Astrocyte (in vitro differentiated cells and primary cell): ENCODE data around the gene PWP1. TPM values are rescaled to one million over a fixed set of nuclear protein-coding genes. Genes with fewer than 3 reads are reported as not detected.

Source experiments
- DNase-seq: peaks from one replicate; pipeline ENCODE4 v3.0.0-alpha.2; 2010; ENCODE audit warnings: low read depth
- FAIRE-seq: peaks from 2 replicates; lab custom pipeline; 2011; peaks lifted over from hg19 to GRCh38; lab: Jason Lieb, UNC
- H2AFZ ChIP-seq: 2 replicates; pipeline ENCODE4 v1.6.0; 2012; ENCODE audit warnings: low read depth, low read length, inconsistent platforms
- H3K27ac ChIP-seq: 2 replicates; pipeline ENCODE4 v1.5.1; 2011; ENCODE audit warnings: low read depth, low read length, inconsistent platforms
- H3K27me3 ChIP-seq: 2 replicates; pipeline ENCODE4 v1.6.0; 2011; ENCODE audit warnings: low read length, inconsistent platforms; ENCODE audit not compliant: insufficient read depth
- H3K36me3 ChIP-seq: 2 replicates; pipeline ENCODE4 v1.5.1; 2011; ENCODE audit warnings: low read length, inconsistent platforms; ENCODE audit not compliant: insufficient read depth
- H3K4me1 ChIP-seq: 2 replicates; pipeline ENCODE4 v1.5.1; 2011; ENCODE audit warnings: low read length, inconsistent platforms; ENCODE audit not compliant: insufficient read depth
- H3K4me2 ChIP-seq: 2 replicates; pipeline ENCODE4 v1.6.0; 2012; ENCODE audit warnings: low read length, inconsistent platforms
- H3K4me3 ChIP-seq: 2 replicates; pipeline ENCODE4 v1.5.1; 2011; ENCODE audit warnings: low read depth, mild to moderate bottlenecking, low read length, inconsistent platforms; ENCODE audit not compliant: insufficient read depth
- H3K79me2 ChIP-seq: 2 replicates; pipeline ENCODE4 v1.6.0; 2012; ENCODE audit warnings: mild to moderate bottlenecking, low read length, inconsistent platforms; ENCODE audit not compliant: insufficient read depth
- H3K9ac ChIP-seq: 2 replicates; pipeline ENCODE4 v1.6.0; 2012; ENCODE audit warnings: mild to moderate bottlenecking, low read length, inconsistent platforms
- H3K9me3 ChIP-seq: 2 replicates; pipeline ENCODE4 v1.5.1; 2012; ENCODE audit warnings: low read depth, mild to moderate bottlenecking, low read length, inconsistent platforms; ENCODE audit not compliant: insufficient read depth
- H4K20me1 ChIP-seq: 2 replicates; pipeline ENCODE4 v1.6.0; 2012; ENCODE audit warnings: low read length, inconsistent platforms; ENCODE audit not compliant: insufficient read depth
- H3K27ac Mint-ChIP-seq: one replicate; pipeline ENCODE4 v1.8.0; 2021; ENCODE audit warnings: mild to moderate bottlenecking, mixed read lengths; ENCODE audit not compliant: unreplicated experiment
- H3K27me3 Mint-ChIP-seq: one replicate; pipeline ENCODE4 v1.8.0; 2021; ENCODE audit warnings: low read depth, mixed read lengths; ENCODE audit not compliant: unreplicated experiment
- H3K36me3 Mint-ChIP-seq: one replicate; pipeline ENCODE4 v1.8.0; 2021; ENCODE audit warnings: low read depth, mixed read lengths; ENCODE audit not compliant: unreplicated experiment
- H3K4me1 Mint-ChIP-seq: one replicate; pipeline ENCODE4 v1.8.0; 2021; ENCODE audit warnings: low read depth, mixed read lengths; ENCODE audit not compliant: unreplicated experiment
- H3K4me3 Mint-ChIP-seq: one replicate; pipeline ENCODE4 v1.8.0; 2021; ENCODE audit warnings: mild to moderate bottlenecking, moderate library complexity, mixed read lengths; ENCODE audit not compliant: unreplicated experiment
- H3K9me3 Mint-ChIP-seq: one replicate; pipeline ENCODE4 v1.8.0; 2021; ENCODE audit warnings: mild to moderate bottlenecking, mixed read lengths; ENCODE audit not compliant: unreplicated experiment
- EZH2 ChIP-seq: IDR thresholded peaks from 2 replicates; pipeline ENCODE4 v1.6.1; 2012; ENCODE audit warnings: mild to moderate bottlenecking, low read length, inconsistent platforms; ENCODE audit not compliant: insufficient read depth
- total RNA-seq: library from RNA; stranded (reverse); gene quantifications from 2 replicates; pipeline ENCODE4 v1.2.1, GENCODE V29; 2021
- TF ChIP-seq, protein P1 (sequence below): IDR thresholded peaks from 2 replicates; pipeline ENCODE4 v1.5.1; 2011; ENCODE audit warnings: low read depth, mild to moderate bottlenecking, inconsistent platforms, low read length, moderate library complexity; ENCODE audit not compliant: insufficient read depth

The PWP1 gene
- total RNA-seq, 1 donor from 2014 or later: 67.2 TPM

DNA sequence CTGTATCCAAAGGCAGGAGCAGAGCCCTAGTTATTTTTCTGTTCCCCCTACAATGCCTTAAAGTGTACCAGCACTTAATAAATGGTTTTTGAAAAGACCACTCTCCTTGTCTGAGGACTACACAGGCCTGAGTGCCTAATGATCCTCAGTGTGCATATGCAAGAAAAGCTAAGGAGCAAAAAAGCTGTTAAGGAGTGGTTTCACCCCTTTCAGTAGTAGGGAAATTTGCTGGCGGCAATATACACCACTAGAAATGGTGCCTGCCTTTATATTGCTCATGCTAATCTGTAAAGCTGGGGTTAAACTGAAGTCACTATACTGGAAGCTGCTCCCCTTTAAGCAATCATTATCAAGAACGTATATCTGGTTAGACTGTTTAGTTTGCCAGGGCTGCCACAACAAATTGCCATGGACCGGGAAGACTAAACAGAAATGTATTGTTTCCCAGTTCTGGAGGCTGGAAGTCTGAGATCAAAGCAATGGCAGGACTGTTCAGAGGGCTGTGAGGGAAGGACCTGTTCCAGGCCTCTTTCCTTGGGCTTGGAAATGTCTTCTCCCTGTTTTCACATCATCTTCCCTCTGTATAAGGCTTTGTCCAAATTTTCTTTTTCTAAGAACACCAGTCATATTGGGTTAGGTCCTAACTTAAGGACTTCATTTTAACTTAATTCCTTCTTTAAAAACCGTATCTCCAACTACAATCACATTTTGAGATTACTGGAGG is 45.2 kb downstream of the PWP1 start:
- peaks cover 27% of the 10 kb centered on the region for H3K36me3 ChIP-seq
- peaks cover 14% of the 10 kb centered on the region for H4K20me1 ChIP-seq
- no peak overlapping the region for H3K9ac ChIP-seq
- Mint-ChIP-seq H3K27ac (no peak overlapping the region), H3K4me3 (no peak overlapping the region), H3K27me3 (no peaks in the 10 kb centered on the region), H3K36me3 (peaks cover 9% of the 10 kb centered on the region), H3K4me1 (peaks cover 4% of the 10 kb centered on the region), H3K9me3 (peaks cover 8% of the 10 kb centered on the region)
- DNase-seq (no peak), FAIRE-seq (no peak)
- no peaks in the 10 kb centered on the region for H3K4me1 ChIP-seq
- H3K27me3 ChIP-seq: no peaks in the 10 kb centered on the region
- no peak overlapping the region for H3K27ac ChIP-seq
- H3K9me3 ChIP-seq: no peaks in the 10 kb centered on the region
- H3K79me2 ChIP-seq: no peaks in the 10 kb centered on the region
- H3K4me2 ChIP-seq: no peak overlapping the region
- no peak for TF ChIP-seq EZH2
- TF ChIP-seq, protein P1, sequence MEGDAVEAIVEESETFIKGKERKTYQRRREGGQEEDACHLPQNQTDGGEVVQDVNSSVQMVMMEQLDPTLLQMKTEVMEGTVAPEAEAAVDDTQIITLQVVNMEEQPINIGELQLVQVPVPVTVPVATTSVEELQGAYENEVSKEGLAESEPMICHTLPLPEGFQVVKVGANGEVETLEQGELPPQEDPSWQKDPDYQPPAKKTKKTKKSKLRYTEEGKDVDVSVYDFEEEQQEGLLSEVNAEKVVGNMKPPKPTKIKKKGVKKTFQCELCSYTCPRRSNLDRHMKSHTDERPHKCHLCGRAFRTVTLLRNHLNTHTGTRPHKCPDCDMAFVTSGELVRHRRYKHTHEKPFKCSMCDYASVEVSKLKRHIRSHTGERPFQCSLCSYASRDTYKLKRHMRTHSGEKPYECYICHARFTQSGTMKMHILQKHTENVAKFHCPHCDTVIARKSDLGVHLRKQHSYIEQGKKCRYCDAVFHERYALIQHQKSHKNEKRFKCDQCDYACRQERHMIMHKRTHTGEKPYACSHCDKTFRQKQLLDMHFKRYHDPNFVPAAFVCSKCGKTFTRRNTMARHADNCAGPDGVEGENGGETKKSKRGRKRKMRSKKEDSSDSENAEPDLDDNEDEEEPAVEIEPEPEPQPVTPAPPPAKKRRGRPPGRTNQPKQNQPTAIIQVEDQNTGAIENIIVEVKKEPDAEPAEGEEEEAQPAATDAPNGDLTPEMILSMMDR: no peak
- H2AFZ ChIP-seq: no peak overlapping the region
- no peak overlapping the region for H3K4me3 ChIP-seq

DNA sequence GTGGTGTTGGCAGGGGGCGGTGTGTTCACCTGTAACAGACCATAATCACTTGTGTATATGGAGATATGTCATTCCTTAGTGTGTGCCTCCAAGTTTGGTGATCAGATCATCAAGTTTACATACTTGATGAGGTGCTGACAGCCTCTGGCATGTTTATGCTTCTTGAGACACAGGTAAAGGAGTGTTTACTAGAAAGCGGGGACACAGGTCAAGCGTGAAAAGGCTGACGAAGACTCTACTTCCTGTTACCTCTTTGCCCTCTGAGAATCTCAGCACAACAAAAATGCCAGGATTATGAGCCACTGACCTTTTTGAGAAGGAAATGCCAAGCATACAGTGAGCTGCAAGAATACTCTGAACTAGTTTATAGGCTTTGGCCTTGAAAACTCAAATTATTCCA is 45.8 kb downstream of the PWP1 start:
- Histone ChIP-seq H3K36me3 (peaks cover 32% of the 10 kb centered on the region), H3K27ac (no peak overlapping the region), H2AFZ (no peak overlapping the region), H3K4me3 (no peak overlapping the region), H4K20me1 (peaks cover 20% of the 10 kb centered on the region), H3K9ac (no peak overlapping the region), H3K9me3 (no peaks in the 10 kb centered on the region), H3K4me2 (no peak overlapping the region), H3K79me2 (peaks cover 6% of the 10 kb centered on the region), H3K4me1 (no peaks in the 10 kb centered on the region), H3K27me3 (no peaks in the 10 kb centered on the region)
- peaks cover 4% of the 10 kb centered on the region for H3K4me1 Mint-ChIP-seq
- TF ChIP-seq EZH2: no peak
- TF ChIP-seq, protein P1: no peak
- H3K27me3 Mint-ChIP-seq: no peaks in the 10 kb centered on the region
- DNase-seq (no peak), FAIRE-seq (no peak)
- H3K27ac Mint-ChIP-seq: no peak overlapping the region
- H3K9me3 Mint-ChIP-seq: peaks cover 6% of the 10 kb centered on the region
- no peak overlapping the region for H3K4me3 Mint-ChIP-seq
- H3K36me3 Mint-ChIP-seq: peaks cover 9% of the 10 kb centered on the region

DNA sequence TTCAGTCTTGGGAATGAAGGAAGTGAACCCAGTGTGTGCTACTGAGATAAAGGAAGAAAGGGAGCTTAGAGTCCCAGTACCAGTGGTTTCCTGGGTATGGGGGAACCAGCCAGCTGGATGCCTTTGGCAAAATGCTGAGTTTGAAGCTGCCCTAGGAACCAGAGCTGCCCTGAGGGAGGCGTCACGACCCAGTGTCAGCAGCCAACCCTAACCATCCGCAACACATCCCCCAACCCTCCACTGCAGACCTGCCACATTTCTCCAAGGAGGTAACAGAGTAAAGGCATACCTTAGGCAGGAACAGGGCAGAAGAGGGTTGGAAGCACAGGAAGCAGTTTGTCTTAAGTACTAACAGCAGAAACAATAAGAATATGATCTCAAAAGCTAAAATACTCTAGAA is 46.8 kb downstream of the PWP1 start:
- TF ChIP-seq EZH2: no peak
- Histone ChIP-seq H3K4me3 (no peak overlapping the region), H3K9me3 (no peaks in the 10 kb centered on the region), H4K20me1 (peaks cover 21% of the 10 kb centered on the region), H3K4me2 (no peak overlapping the region), H3K79me2 (peaks cover 6% of the 10 kb centered on the region), H2AFZ (no peak overlapping the region), H3K36me3 (peaks cover 42% of the 10 kb centered on the region), H3K27me3 (no peaks in the 10 kb centered on the region), H3K4me1 (no peaks in the 10 kb centered on the region), H3K9ac (no peak overlapping the region), H3K27ac (no peak overlapping the region)
- peaks cover under 1% of the 10 kb centered on the region for H3K9me3 Mint-ChIP-seq
- H3K4me3 Mint-ChIP-seq: no peak overlapping the region
- no peak for DNase-seq
- peaks cover 12% of the 10 kb centered on the region for H3K36me3 Mint-ChIP-seq
- H3K4me1 Mint-ChIP-seq: peaks cover 4% of the 10 kb centered on the region
- no peak overlapping the region for H3K27ac Mint-ChIP-seq
- FAIRE-seq: no peak
- H3K27me3 Mint-ChIP-seq: no peaks in the 10 kb centered on the region
